ENCODE results near the gene OR6A2. TPM values are rescaled to one million over a fixed set of nuclear protein-coding genes. Genes with fewer than 3 reads are reported as not detected.

Gene OR6A2
- total RNA-seq, 2 donors from 2014 or later = 0.35 TPM; not detected in 1

DNA sequence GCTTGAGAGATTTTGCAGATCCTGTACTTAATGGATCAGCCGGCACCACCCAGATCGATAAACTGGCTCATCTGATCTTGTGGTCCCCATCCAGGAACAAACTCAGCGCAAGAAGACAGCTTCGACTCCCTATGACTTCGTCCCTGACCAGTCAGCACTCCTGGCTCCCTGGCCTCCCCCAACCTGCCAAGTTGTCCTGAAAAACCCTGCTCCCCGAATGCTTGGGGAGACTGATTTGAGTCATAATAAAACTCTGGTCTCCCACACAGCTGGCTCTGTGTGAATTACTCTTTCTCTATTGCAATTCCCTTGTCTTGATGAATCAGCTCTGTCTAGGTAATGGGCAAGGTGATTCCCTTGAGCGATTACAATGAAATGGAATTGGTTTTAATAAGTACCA lies 57.2 kb downstream of the OR6A2 start:
- no peaks in the 10 kb centered on the region for H3K27me3 ChIP-seq (replicated peaks; ENCODE audit: insufficient read depth)
- H3K4me3 ChIP-seq = no peak overlapping the region
- no peak overlapping the region for H3K27ac ChIP-seq
- ATAC-seq (ENCODE audit: insufficient number of reproducible peaks, low FRiP score, low read depth) (no peak), DNase-seq (ENCODE audit: low spot score) (no peak)
- no peaks in the 10 kb centered on the region for H3K4me1 ChIP-seq (ENCODE audit: control insufficient read depth in 1 of 2, low read depth in 2 of 2)
- TF ChIP-seq, protein P1, sequence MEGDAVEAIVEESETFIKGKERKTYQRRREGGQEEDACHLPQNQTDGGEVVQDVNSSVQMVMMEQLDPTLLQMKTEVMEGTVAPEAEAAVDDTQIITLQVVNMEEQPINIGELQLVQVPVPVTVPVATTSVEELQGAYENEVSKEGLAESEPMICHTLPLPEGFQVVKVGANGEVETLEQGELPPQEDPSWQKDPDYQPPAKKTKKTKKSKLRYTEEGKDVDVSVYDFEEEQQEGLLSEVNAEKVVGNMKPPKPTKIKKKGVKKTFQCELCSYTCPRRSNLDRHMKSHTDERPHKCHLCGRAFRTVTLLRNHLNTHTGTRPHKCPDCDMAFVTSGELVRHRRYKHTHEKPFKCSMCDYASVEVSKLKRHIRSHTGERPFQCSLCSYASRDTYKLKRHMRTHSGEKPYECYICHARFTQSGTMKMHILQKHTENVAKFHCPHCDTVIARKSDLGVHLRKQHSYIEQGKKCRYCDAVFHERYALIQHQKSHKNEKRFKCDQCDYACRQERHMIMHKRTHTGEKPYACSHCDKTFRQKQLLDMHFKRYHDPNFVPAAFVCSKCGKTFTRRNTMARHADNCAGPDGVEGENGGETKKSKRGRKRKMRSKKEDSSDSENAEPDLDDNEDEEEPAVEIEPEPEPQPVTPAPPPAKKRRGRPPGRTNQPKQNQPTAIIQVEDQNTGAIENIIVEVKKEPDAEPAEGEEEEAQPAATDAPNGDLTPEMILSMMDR (IDR thresholded peaks at IDR 0.05) = no peak
- no peaks in the 10 kb centered on the region for H3K9me3 ChIP-seq
- H3K36me3 ChIP-seq = no peaks in the 10 kb centered on the region

Other genes with a start within 250 kb of the OR6A2 start
- gene RRP8, start 196.1 kb downstream of the OR6A2 start, total RNA-seq = 10 to 100 TPM; 13.9 to 35.8 TPM
- 100 to 1,000 TPM; 338 to 588 TPM for gene ILK, start 195.9 kb downstream of the OR6A2 start, total RNA-seq
- gene TAF10, start 187.5 kb downstream of the OR6A2 start, total RNA-seq = 10 to 100 TPM; 39.5 to 40.0 TPM
- gene TPP1, start 180.3 kb downstream of the OR6A2 start, total RNA-seq = 10 to 100 TPM; 66.7 to 75.6 TPM
- gene DCHS1, start 143.9 kb downstream of the OR6A2 start, total RNA-seq = 10 to 100 TPM; 62.3 to 73.5 TPM
- gene MRPL17, start 116.3 kb downstream of the OR6A2 start, total RNA-seq = 10 to 100 TPM; 20.6 to 53.6 TPM
- gene OR2AG2, start 27.7 kb downstream of the OR6A2 start, total RNA-seq = under 1 TPM in 1 of 2 donors, not detected in 1; 0.35 TPM
- gene OR2AG1, start 16.7 kb downstream of the OR6A2 start, total RNA-seq = not detected
- gene OR10A5, start 46.0 kb upstream of the OR6A2 start, total RNA-seq = not detected
- not detected for gene OR10A2, start 63.4 kb upstream of the OR6A2 start, total RNA-seq
- not detected for gene OR10A4, start 76.9 kb upstream of the OR6A2 start, total RNA-seq
- 1 to 10 TPM in 1 of 2 donors, not detected in 1; 1.3 TPM for gene OR2D2, start 92.8 kb upstream of the OR6A2 start, total RNA-seq
- gene OR2D3, start 121.3 kb upstream of the OR6A2 start, total RNA-seq = not detected
- 1 to 10 TPM; 1.5 to 1.8 TPM for gene ZNF215, start 126.7 kb upstream of the OR6A2 start, total RNA-seq
- gene ZNF214, start 220.7 kb upstream of the OR6A2 start, total RNA-seq = 1 to 10 TPM in 1 of 2 donors, under 1 TPM in 1; 0.68 to 2.3 TPM
- not detected for gene NLRP14, start 220.8 kb upstream of the OR6A2 start, total RNA-seq

All from thoracic aorta (tissue), 2 donors.